Heart left ventricle (tissue), 16 donors: Measurements from ENCODE around the gene LAMA2. TPM values are rescaled to one million over a fixed set of nuclear protein-coding genes. Genes with fewer than 3 reads are reported as not detected.

Source experiments
- ATAC-seq, 4 donors: fragments of 200-7000 bp; cut with Tn5 transposase; one replicate each; pipeline ENCODE4 v1.9.1; 2020 to 2022; ENCODE audit warnings: moderate library complexity in 4 of 4, mild to moderate bottlenecking in 3 of 4, moderate number of reproducible peaks in 1 of 4
- DNase-seq, 5 donors: peaks; one replicate each; pipeline ENCODE4 v3.0.0-alpha.2; 2020
- H3K27ac ChIP-seq, 12 donors: fragments of 200-600 bp; sonication (generic) in 4 of 12; one replicate each; pipeline versions ENCODE4 v1.5.0 to v1.8.0; 2016 to 2022; ENCODE audit warnings: mild to moderate bottlenecking in 2 of 12
- H3K27me3 ChIP-seq, 9 donors: fragments of 200-600 bp; sonication (generic) in 2 of 9; one replicate each; pipeline versions ENCODE4 v1.5.1 to v1.8.0; 2016 to 2022; ENCODE audit warnings: mild to moderate bottlenecking in 3 of 9
- H3K36me3 ChIP-seq, 9 donors: fragments of 200-600 bp; sonication (generic) in 2 of 9; one replicate each; pipeline versions ENCODE4 v1.5.0 to v1.8.0; 2018 to 2022; ENCODE audit warnings: mild to moderate bottlenecking in 2 of 9
- H3K4me1 ChIP-seq, 12 donors: fragments of 200-600 bp; sonication (generic) in 4 of 12; one replicate each; pipeline versions ENCODE4 v1.5.0 to v1.8.0; 2016 to 2022; ENCODE audit warnings: mild to moderate bottlenecking in 3 of 12
- H3K4me3 ChIP-seq, 12 donors: fragments of 200-600 bp; sonication (generic) in 4 of 12; one replicate each; pipeline versions ENCODE4 v1.5.0 to v1.8.0; 2017 to 2022; ENCODE audit warnings: mild to moderate bottlenecking in 9 of 12, moderate library complexity in 4 of 12
- H3K9me3 ChIP-seq, 12 donors: fragments of 200-600 bp; sonication (generic) in 4 of 12; one replicate each; pipeline versions ENCODE4 v1.5.0 to v1.8.0; 2016 to 2022; ENCODE audit warnings: mild to moderate bottlenecking in 1 of 12
- POLR2A ChIP-seq, 2 donors: fragments of 450-650 bp; IDR thresholded peaks; one replicate each; pipeline ENCODE4 v1.6.1; 2017; ENCODE audit warnings: antibody characterized with exemption in 2 of 2, mild to moderate bottlenecking in 2 of 2, moderate library complexity in 2 of 2
- WGBS, 4 donors: extraction: QIAGEN DNeasy Blood & Tissue Kit in 2 of 4; methylation state at CpG; one replicate each; pipeline versions ENCODE4 v1.1.5 to v1.1.7; 2013 to 2018; 5-methylcytosine and 5-hydroxymethylcytosine counted together
- intact Hi-C, 10 donors: fragments of 100-400 bp; cut with DNase I; formaldehyde crosslinking; loops; one replicate each; pipeline versions ENCODE4 v1.11.1 to v1.14.2; 2022
- polyA plus RNA-seq, 2 donors: library from polyadenylated mRNA; stranded (reverse); fragments of 200-250 nt; gene quantifications; one replicate each; pipeline ENCODE4 v1.2.3, GENCODE V29; 2013
- total RNA-seq, 9 donors: library from RNA; depleted of rRNA in 2 of 9; stranded (reverse); fragments of >200 nt in 2 of 9; fragmentation: NEBNext Ultra II Directional in 3 of 9; extraction: Animal tissue kit (Norgen Biotek cat#: 25700) in 3 of 9; gene quantifications; one replicate each; pipeline versions ENCODE4 v1.1.0 to v1.2.4, GENCODE V29; 2016 to 2023
- TF ChIP-seq, protein P1 (sequence below), 12 donors: fragments of 200-600 bp; sonication (generic) in 4 of 12; IDR thresholded peaks; one replicate each; pipeline versions ENCODE4 v1.5.0 to v1.8.0; 2018 to 2022; ENCODE audit warnings: antibody characterized with exemption in 12 of 12, mild to moderate bottlenecking in 5 of 12
- donor health status: ischemic (EF 13 %, LVEDD 7.1; RV severe dilation, severe dysfunction).
- donor health status: healthy with polysubstance abuse.
- donor health status: DM: no; HTN: yes; CAD: no.
- donor health status: DM: no; HTN: no; CAD: no.
- donor health status: ischemic (EF 25% LVEDD 6.9; RV normal size, moderate dysfunction).
- donor health status: ischemic (EF 25% LVEDD 5.7; RV mildly dilated, moderate dysfunction).
- donor health status: healthy.
- donor health status: DM: yes; HTN: yes; CAD: no.
- donor health status: ischemic (EF 35%, LVEDD 5.7; RV mildly dilated, moderate dysfunction).
- donor health status: nonischemic (EF 11% LVEDD 7.7; RV severe dilation, severe dysfunction).
- donor health status: DM: yes; HTN: yes; CAD: no.
- donor health status: PGD.
- donor health status: ischemic (EF 29% LVEDD 5.4; RV normal size, mild dysfunction).
- donor health status: nonischemic (EF 23%, LVEDD 6.1; RV moderate dilation, normal function).

The LAMA2 gene
- total and polyA plus RNA-seq, 11 donors, result 34.8 to 299 (median 206) TPM

DNA sequence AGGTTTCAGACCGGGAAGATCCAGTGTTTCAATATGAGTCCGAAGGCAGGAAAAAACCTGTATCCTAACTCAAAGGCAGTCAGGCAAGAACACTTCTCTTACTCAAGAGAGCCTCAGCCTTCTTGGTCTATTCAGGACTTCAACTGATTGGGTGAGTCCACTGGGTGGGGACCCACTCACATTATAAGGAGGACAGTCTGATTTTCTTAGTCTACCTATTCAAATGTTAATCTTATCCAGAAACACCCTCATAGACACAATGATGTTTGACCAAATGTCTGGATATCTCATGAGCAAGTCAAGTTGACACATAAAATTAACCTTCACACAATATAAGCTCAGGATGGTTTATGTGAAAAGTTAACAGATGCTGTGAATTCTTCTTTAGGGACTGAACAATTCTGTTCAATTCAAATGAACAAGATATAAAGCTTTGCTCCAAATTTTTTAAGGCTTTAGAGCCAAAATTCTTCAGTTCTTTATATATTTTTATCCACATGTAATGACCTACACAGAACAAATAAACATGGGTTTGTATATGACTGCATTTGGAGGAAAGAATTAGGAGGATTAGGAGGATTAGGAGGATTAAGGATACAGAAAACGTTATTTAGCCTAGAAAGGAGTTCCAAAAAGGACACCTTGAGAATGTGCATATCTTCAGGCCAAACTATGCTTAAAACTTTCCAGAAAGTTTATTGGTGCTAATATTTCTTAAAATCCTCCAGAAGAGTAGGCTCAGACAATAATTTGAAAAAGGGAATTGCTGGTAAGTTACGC lies 35.3 kb upstream of the LAMA2 start:
- WGBS, 4 donors, result 62 to 80% (median 70%) methylated on average over 4 of the region's 4 CpGs
- H3K4me3 ChIP-seq, result no peak overlapping the region
- TF ChIP-seq POLR2A (IDR thresholded peaks at IDR 0.05), result no peak
- TF ChIP-seq, protein P1, sequence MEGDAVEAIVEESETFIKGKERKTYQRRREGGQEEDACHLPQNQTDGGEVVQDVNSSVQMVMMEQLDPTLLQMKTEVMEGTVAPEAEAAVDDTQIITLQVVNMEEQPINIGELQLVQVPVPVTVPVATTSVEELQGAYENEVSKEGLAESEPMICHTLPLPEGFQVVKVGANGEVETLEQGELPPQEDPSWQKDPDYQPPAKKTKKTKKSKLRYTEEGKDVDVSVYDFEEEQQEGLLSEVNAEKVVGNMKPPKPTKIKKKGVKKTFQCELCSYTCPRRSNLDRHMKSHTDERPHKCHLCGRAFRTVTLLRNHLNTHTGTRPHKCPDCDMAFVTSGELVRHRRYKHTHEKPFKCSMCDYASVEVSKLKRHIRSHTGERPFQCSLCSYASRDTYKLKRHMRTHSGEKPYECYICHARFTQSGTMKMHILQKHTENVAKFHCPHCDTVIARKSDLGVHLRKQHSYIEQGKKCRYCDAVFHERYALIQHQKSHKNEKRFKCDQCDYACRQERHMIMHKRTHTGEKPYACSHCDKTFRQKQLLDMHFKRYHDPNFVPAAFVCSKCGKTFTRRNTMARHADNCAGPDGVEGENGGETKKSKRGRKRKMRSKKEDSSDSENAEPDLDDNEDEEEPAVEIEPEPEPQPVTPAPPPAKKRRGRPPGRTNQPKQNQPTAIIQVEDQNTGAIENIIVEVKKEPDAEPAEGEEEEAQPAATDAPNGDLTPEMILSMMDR (IDR thresholded peaks at IDR 0.05), result no peak
- no peaks in the 10 kb centered on the region for H3K9me3 ChIP-seq
- no peaks in the 10 kb centered on the region for H3K27me3 ChIP-seq
- H3K4me1 ChIP-seq, result peaks cover 0 to 13% (median 0%) of the 10 kb centered on the region in 12 donors
- ATAC-seq (no peak), DNase-seq (no peak)
- H3K27ac ChIP-seq, result peak overlapping the region in 10 of 12 donors; percentile 11 to 89 (median 72)
- intact Hi-C loops, result no loop called here
- no peaks in the 10 kb centered on the region for H3K36me3 ChIP-seq

DNA sequence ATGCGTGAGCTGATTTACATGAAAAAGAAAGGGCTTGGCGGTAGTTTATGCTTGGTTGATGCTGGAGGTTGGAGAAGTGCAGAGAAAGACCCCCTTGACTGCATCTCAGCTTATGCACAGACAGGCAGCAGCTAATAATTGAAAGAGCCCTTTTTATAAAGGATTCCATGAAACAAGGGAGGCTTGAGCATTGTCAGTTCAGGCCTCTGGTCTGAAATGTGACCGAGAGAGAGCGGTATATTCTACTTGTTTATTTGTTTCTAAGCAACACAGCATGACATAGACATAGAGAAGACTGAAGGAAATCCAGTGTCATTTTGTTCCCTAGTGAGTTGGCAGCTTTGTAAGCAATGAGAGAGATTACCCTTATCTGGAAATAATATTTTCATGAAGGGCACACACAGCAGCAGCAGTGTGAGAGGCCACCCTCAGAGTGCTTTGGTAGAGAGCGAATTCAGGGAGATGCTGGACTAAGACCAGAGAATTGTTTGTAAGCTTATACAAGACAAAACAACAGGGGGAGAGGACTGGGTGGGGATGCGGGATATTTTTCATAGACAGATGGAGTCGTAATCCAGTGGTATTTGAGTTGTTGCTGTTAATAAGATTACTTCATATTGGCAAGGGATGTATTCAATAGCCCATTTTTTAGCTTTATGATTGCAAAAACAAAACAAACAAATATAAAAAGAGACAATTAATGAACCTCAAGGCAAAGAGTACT lies 34.6 kb upstream of the LAMA2 start:
- no peaks in the 10 kb centered on the region for H3K36me3 ChIP-seq
- peak overlapping the region in 10 of 12 donors; percentile 11 to 89 (median 72) for H3K27ac ChIP-seq
- peaks cover 0 to 13% (median 0%) of the 10 kb centered on the region in 12 donors for H3K4me1 ChIP-seq
- peak overlapping the region in 5 of 12 donors; percentile 4 to 30 (median 19) for H3K4me3 ChIP-seq
- DNase-seq, result peak in 3 of 5 donors; percentile 18 to 41 (median 38)
- WGBS, 4 donors, result 44 to 51% (median 49%) methylated on average over 7 of the region's 7 CpGs
- no peaks in the 10 kb centered on the region for H3K27me3 ChIP-seq
- TF ChIP-seq, protein P1 (IDR thresholded peaks at IDR 0.05), result no peak
- TF ChIP-seq POLR2A (IDR thresholded peaks at IDR 0.05), result peak in 1 of 2 donors; percentile 37
- no peaks in the 10 kb centered on the region for H3K9me3 ChIP-seq
- intact Hi-C loops, result no loop called here
- ATAC-seq, result peak; percentile 93 to 98 (median 96)

DNA sequence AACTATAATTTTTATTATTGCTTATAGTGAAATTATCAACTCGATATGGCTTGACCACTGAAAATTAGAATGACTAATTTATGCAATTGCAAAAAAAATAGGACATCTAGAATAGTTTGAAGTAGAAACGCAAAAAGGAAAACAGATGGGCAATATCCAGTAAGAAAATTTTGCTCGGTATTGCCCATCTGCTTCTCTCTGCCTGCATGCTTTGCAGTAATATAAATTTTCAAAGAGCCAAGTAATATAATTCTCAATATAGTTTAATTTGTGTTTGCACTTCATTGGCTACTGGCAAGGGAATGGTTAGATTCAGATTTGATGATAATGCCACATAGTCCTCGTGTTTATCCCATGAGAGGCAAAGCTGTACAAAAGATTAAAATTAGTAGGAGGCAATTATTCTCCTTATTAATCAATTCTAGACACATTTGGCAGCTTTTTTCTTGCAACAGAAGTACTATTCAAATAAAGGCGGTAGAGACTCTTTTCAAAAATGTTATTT lies 27.3 kb upstream of the LAMA2 start:
- Histone ChIP-seq H3K36me3 (no peaks in the 10 kb centered on the region), H3K4me1 (peaks cover 0 to 5% (median 0%) of the 10 kb centered on the region in 12 donors), H3K9me3 (peaks cover 0 to 12% (median 5%) of the 10 kb centered on the region in 12 donors), H3K27ac (no peak overlapping the region), H3K4me3 (no peak overlapping the region), H3K27me3 (no peaks in the 10 kb centered on the region)
- WGBS, 4 donors, result 76 to 86% (median 80%) methylated on average over 5 of the region's 5 CpGs
- intact Hi-C loops, result no loop called here
- DNase-seq (no peak), ATAC-seq (no peak)
- TF ChIP-seq, protein P1 (IDR thresholded peaks at IDR 0.05), result no peak
- TF ChIP-seq POLR2A (IDR thresholded peaks at IDR 0.05), result no peak

DNA sequence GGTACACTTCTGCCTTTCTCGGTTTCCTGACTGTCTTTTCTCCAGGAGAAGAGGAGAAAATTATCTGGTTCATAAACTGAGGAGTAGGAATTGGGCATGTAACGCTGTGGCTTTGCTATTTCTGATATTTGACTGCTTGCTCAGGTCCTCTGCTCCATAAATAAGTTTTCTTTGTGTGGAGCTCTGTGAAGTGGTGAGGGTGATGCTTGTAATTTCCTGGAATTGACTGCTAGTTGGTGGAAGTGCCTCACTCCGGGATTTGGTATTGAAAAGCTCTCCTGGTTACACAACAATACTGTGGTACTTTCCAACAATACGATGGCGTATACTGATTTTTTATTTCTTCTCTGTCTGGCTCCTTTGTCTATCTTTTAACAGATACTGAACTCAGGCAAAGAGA lies 25.1 kb upstream of the LAMA2 start:
- peak overlapping the region in 1 of 12 donors; percentile 2 for H3K27ac ChIP-seq
- DNase-seq, result no peak
- peaks cover 0 to 5% (median 0%) of the 10 kb centered on the region in 12 donors for H3K4me1 ChIP-seq
- TF ChIP-seq, protein P1 (IDR thresholded peaks at IDR 0.05), result no peak
- no peak for TF ChIP-seq POLR2A (IDR thresholded peaks at IDR 0.05)
- WGBS, 4 donors, result 70 to 79% (median 75%) methylated on average over 5 of the region's 5 CpGs
- no peaks in the 10 kb centered on the region for H3K27me3 ChIP-seq
- H3K4me3 ChIP-seq, result no peak overlapping the region
- H3K36me3 ChIP-seq, result no peaks in the 10 kb centered on the region
- ATAC-seq, result peak in 2 of 4 donors; percentile 61
- intact Hi-C loops, result no loop called here
- H3K9me3 ChIP-seq, result peaks cover 0 to 26% (median 11%) of the 10 kb centered on the region in 12 donors
